Naive thymus-derived CD4-positive, alpha-beta T cell (primary cell): ENCODE measurements around the gene CIAO2B. TPM values are rescaled to one million over a fixed set of nuclear protein-coding genes. Genes with fewer than 3 reads are reported as not detected.

Experiments used
- ATAC-seq: fragments of 150-1000 bp; cut with Tn5 transposase; 2 replicates; pipeline ENCODE4 v1.10.0; 2021; ENCODE audit warnings: mild to moderate bottlenecking, moderate library complexity
- CTCF ChIA-PET: fragments of 350-600 bp; sonication (Branson Sonifier 250); formaldehyde crosslinking; loops from one replicate; lab custom pipeline; 2021; ENCODE audit warnings: antibody characterized with exemption; lab: Charles Lee
- POLR2A ChIA-PET: fragments of 350-600 bp; sonication (Branson Sonifier 250); formaldehyde crosslinking; loops from one replicate; lab custom pipeline; 2021; ENCODE audit warnings: antibody characterized with exemption, inconsistent platforms; lab: Charles Lee
- DNase-seq, 9 donors: peaks; one replicate each; pipeline versions ENCODE4 v3.0.0 to v3.0.0-alpha.2; 2020 to 2022; ENCODE audit warnings: mixed read lengths in 1 of 9
- H3K27ac ChIP-seq: one replicate; pipeline ENCODE4 v1.7.0; 2013; ENCODE audit warnings: mild to moderate bottlenecking, low read depth, low read length, moderate library complexity
- H3K27me3 ChIP-seq, 2 donors: one replicate each; pipeline ENCODE4 v1.7.0; 2013; ENCODE audit warnings: low read length in 2 of 2, mild to moderate bottlenecking in 2 of 2, moderate library complexity in 2 of 2; ENCODE audit not compliant: control insufficient read depth in 2 of 2, insufficient read depth in 2 of 2
- H3K36me3 ChIP-seq, 3 experiments: 1 replicate in 2 of 3; 2 replicates in 1 of 3; pipeline ENCODE4 v1.7.0; 2013; ENCODE audit warnings: low read length in 3 of 3, mild to moderate bottlenecking in 3 of 3, moderate library complexity in 1 of 3; ENCODE audit not compliant: insufficient read depth in 3 of 3, control insufficient read depth in 2 of 3
- H3K4me1 ChIP-seq, 2 donors: one replicate each; pipeline ENCODE4 v1.7.0; 2013; ENCODE audit warnings: low read length in 2 of 2, mild to moderate bottlenecking in 2 of 2, moderate library complexity in 1 of 2; ENCODE audit not compliant: control insufficient read depth in 2 of 2, insufficient read depth in 2 of 2
- H3K4me3 ChIP-seq: 2 replicates; pipeline ENCODE4 v1.7.0; 2013; ENCODE audit warnings: mild to moderate bottlenecking, low read length
- H3K9me3 ChIP-seq, 3 experiments: 1 replicate in 2 of 3; 2 replicates in 1 of 3; pipeline ENCODE4 v1.7.0; 2013; ENCODE audit warnings: low read length in 3 of 3; ENCODE audit not compliant: control insufficient read depth in 2 of 3
- H3K27ac Mint-ChIP-seq, 9 donors: one replicate each; pipeline ENCODE4 v1.8.0; 2020 to 2022; ENCODE audit warnings: mixed read lengths in 9 of 9, mild to moderate bottlenecking in 8 of 9, moderate library complexity in 5 of 9, inconsistent platforms in 2 of 9
- H3K27me3 Mint-ChIP-seq, 5 donors: one replicate each; pipeline ENCODE4 v1.8.0; 2021 to 2022; ENCODE audit warnings: mixed read lengths in 5 of 5, mild to moderate bottlenecking in 1 of 5
- H3K36me3 Mint-ChIP-seq, 5 donors: one replicate each; pipeline ENCODE4 v1.8.0; 2020 to 2022; ENCODE audit warnings: mixed read lengths in 5 of 5, mild to moderate bottlenecking in 3 of 5, inconsistent platforms in 1 of 5
- H3K4me1 Mint-ChIP-seq, 7 donors: one replicate each; pipeline ENCODE4 v1.8.0; 2020 to 2022; ENCODE audit warnings: mixed read lengths in 7 of 7, mild to moderate bottlenecking in 3 of 7, inconsistent platforms in 1 of 7
- H3K4me3 Mint-ChIP-seq, 10 donors: one replicate each; pipeline ENCODE4 v1.8.0; 2020 to 2022; ENCODE audit warnings: mild to moderate bottlenecking in 10 of 10, mixed read lengths in 10 of 10, moderate library complexity in 6 of 10, inconsistent platforms in 2 of 10
- H3K9me3 Mint-ChIP-seq, 11 donors: one replicate each; pipeline ENCODE4 v1.8.0; 2020 to 2022; ENCODE audit warnings: mixed read lengths in 11 of 11, mild to moderate bottlenecking in 4 of 11, inconsistent platforms in 1 of 11, moderate library complexity in 1 of 11
- intact Hi-C, 2 donors: fragments of 100-400 bp; cut with micrococcal nuclease; formaldehyde crosslinking; loops; one replicate each; pipeline ENCODE4 v1.15.1; 2023
- polyA plus RNA-seq, 2 donors: library from polyadenylated mRNA; unstranded; fragments of 300-500 nt; fragmentation: Illumina TruSeq; gene quantifications; one replicate each; pipeline ENCODE4 v1.2.3, GENCODE V29; 2021
- total RNA-seq, 6 experiments: library from RNA in 5 of 6; stranded (reverse) in 5 of 6; gene quantifications; 1 replicate in 5 of 6; 2 replicates in 1 of 6; pipeline ENCODE4 v1.2.3 and lab custom pipeline; 2021 to 2026

Gene CIAO2B
- total and polyA plus RNA-seq, 7 experiments from 2014 or later: 47.0 to 116 (median 61.6) TPM

- no peak overlapping the region for H3K4me3 Mint-ChIP-seq
- H3K27ac Mint-ChIP-seq: peak overlapping the region in 3 of 9 donors; percentile 2 to 55 (median 34)
- ATAC-seq: no peak
Measured at GRCh38 chr16:66927918-66928649, 6.1 kb downstream of the CIAO2B start.

GRCh38 chr16:66926961-66927436 is 7.2 kb downstream of the CIAO2B start:
- Histone ChIP-seq H3K27me3 (peaks cover 0 to 13% of the 10 kb centered on the region in 2 donors), H3K9me3 (no peaks in the 10 kb centered on the region), H3K27ac (no peak overlapping the region), H3K36me3 (peaks cover 0 to 9% (median 0%) of the 10 kb centered on the region in 3 experiments), H3K4me1 (peaks cover 0 to 4% of the 10 kb centered on the region in 2 donors), H3K4me3 (no peak overlapping the region)
- Mint-ChIP-seq H3K27me3 (peaks cover 15 to 36% (median 22%) of the 10 kb centered on the region in 5 donors), H3K36me3 (peaks cover 0 to 7% (median 0%) of the 10 kb centered on the region in 5 donors), H3K4me3 (no peak overlapping the region), H3K27ac (no peak overlapping the region), H3K9me3 (no peaks in the 10 kb centered on the region), H3K4me1 (peaks cover under 1 to 27% (median 9%) of the 10 kb centered on the region in 7 donors)
- CTCF ChIA-PET: interaction anchor here (0.6 kb wide), 1 partner anchor 34 kb away, joined by 4 read pairs; no protein-coding TSS in a partner anchor
- DNase-seq (no peak), ATAC-seq (peak; percentile 7)
- intact Hi-C loops: loop anchor here in 1 of 2 donors (5.0 kb wide), 1 partner anchor 95 kb away; the partner anchor contains the start of gene NAE1
- POLR2A ChIA-PET: interaction anchor here (1.7 kb wide), 1 partner anchor 97 kb away, joined by 4 read pairs; the partner anchor contains the start of gene NAE1

More at GRCh38 chr16:66927918-66928649, 6.1 kb downstream of the CIAO2B start:
- ChIA-PET POLR2A (no interaction called here), CTCF (interaction anchor here (0.7 to 0.8 kb wide), 2 partner anchors 48 to 54 kb away, joined by 3 read pairs; partner anchors contain the start of gene PDP2)
- Histone ChIP-seq H3K4me3 (no peak overlapping the region), H3K4me1 (peaks cover 6 to 14% of the 10 kb centered on the region in 2 donors), H3K27me3 (peaks cover 0 to 13% of the 10 kb centered on the region in 2 donors), H3K9me3 (no peaks in the 10 kb centered on the region), H3K36me3 (peaks cover 0 to 14% (median 0%) of the 10 kb centered on the region in 3 experiments), H3K27ac (no peak overlapping the region)
- H3K27me3 Mint-ChIP-seq: peaks cover 14 to 34% (median 19%) of the 10 kb centered on the region in 5 donors
- H3K36me3 Mint-ChIP-seq: peaks cover 0 to 11% (median 0%) of the 10 kb centered on the region in 5 donors
- no peaks in the 10 kb centered on the region for H3K9me3 Mint-ChIP-seq
- no peak for DNase-seq
- intact Hi-C loops: loop anchor here in 1 of 2 donors (5.0 kb wide), 1 partner anchor 96 kb away; the partner anchor contains the start of gene NAE1
- H3K4me1 Mint-ChIP-seq: peaks cover 12 to 38% (median 20%) of the 10 kb centered on the region in 7 donors

GRCh38 chr16:66926171-66926947 is 7.8 kb downstream of the CIAO2B start:
- CTCF ChIA-PET: interaction anchor here (0.6 kb wide), 1 partner anchor 34 kb away, joined by 4 read pairs; no protein-coding TSS in a partner anchor

GRCh38 chr16:66925322-66925840 is 8.8 kb downstream of the CIAO2B start, which contains the start of gene RRAD:
TSS of gene RRAD (minus strand) at chr16:66925535. CDS start at chr16:66925179, 356 bp downstream.
- Mint-ChIP-seq H3K4me1 (peaks cover 0 to 24% (median 5%) of the 10 kb centered on the region in 7 donors), H3K27me3 (peaks cover 18 to 43% (median 22%) of the 10 kb centered on the region in 5 donors), H3K9me3 (no peaks in the 10 kb centered on the region), H3K36me3 (peaks cover 0 to 3% (median 0%) of the 10 kb centered on the region in 5 donors), H3K27ac (peak within 1 kb of the TSS in 1 of 9 donors; percentile 46), H3K4me3 (peak within 1 kb of the TSS; percentile 38 to 74 (median 67))
- ChIA-PET CTCF (no interaction called here), POLR2A (interaction anchor here (1.7 kb wide), 1 partner anchor 95 kb away, joined by 4 read pairs; the partner anchor contains the start of gene NAE1)
- H3K27me3 ChIP-seq: peaks cover 0 to 13% of the 10 kb centered on the region in 2 donors
- no peaks in the 10 kb centered on the region for H3K9me3 ChIP-seq
- intact Hi-C loops: loop anchor here in 1 of 2 donors (1.0 to 5.0 kb wide), 2 partner anchors 30 to 93 kb away; partner anchors contain the start of gene NAE1
- no peaks in the 10 kb centered on the region for H3K4me1 ChIP-seq
- ATAC-seq: peak; percentile 46
- no peak within 1 kb of the TSS for H3K4me3 ChIP-seq
- no peak within 1 kb of the TSS for H3K27ac ChIP-seq
- H3K36me3 ChIP-seq: no peaks in the 10 kb centered on the region
- peak in 1 of 9 donors; percentile 45 for DNase-seq

More at GRCh38 chr16:66926171-66926947, 7.8 kb downstream of the CIAO2B start:
- ATAC-seq (no peak), DNase-seq (no peak)
- Histone ChIP-seq H3K36me3 (peaks cover 0 to 2% (median 0%) of the 10 kb centered on the region in 3 experiments), H3K27me3 (peaks cover 0 to 13% of the 10 kb centered on the region in 2 donors), H3K4me1 (no peaks in the 10 kb centered on the region), H3K4me3 (no peak overlapping the region), H3K9me3 (no peaks in the 10 kb centered on the region), H3K27ac (no peak overlapping the region)
- peaks cover 0 to 3% (median 0%) of the 10 kb centered on the region in 5 donors for H3K36me3 Mint-ChIP-seq
- no peaks in the 10 kb centered on the region for H3K9me3 Mint-ChIP-seq
- peak overlapping the region in 6 of 10 donors; percentile 20 to 74 (median 68) for H3K4me3 Mint-ChIP-seq
- H3K4me1 Mint-ChIP-seq: peaks cover 0 to 24% (median 5%) of the 10 kb centered on the region in 7 donors
- intact Hi-C loops: loop anchor here in 1 of 2 donors (5.0 kb wide), 1 partner anchor 94 kb away; the partner anchor contains the start of gene NAE1
- H3K27ac Mint-ChIP-seq: peak overlapping the region in 1 of 9 donors; percentile 46
- POLR2A ChIA-PET: interaction anchor here (1.7 kb wide), 1 partner anchor 96 kb away, joined by 4 read pairs; the partner anchor contains the start of gene NAE1
- peaks cover 17 to 37% (median 22%) of the 10 kb centered on the region in 5 donors for H3K27me3 Mint-ChIP-seq

GRCh38 chr16:66924527-66925321 is 9.5 kb downstream of the CIAO2B start:
- peaks cover 0 to 24% (median 5%) of the 10 kb centered on the region in 7 donors for H3K4me1 Mint-ChIP-seq
- intact Hi-C loops: loop anchor here in 1 of 2 donors (1.0 to 5.0 kb wide), 2 partner anchors 29 to 92 kb away; partner anchors contain the start of gene NAE1
- no peaks in the 10 kb centered on the region for H3K9me3 Mint-ChIP-seq
- Histone ChIP-seq H3K36me3 (no peaks in the 10 kb centered on the region), H3K9me3 (no peaks in the 10 kb centered on the region), H3K27me3 (peaks cover 0 to 13% of the 10 kb centered on the region in 2 donors), H3K27ac (no peak overlapping the region), H3K4me3 (no peak overlapping the region), H3K4me1 (no peaks in the 10 kb centered on the region)
- peaks cover 0 to 3% (median 0%) of the 10 kb centered on the region in 5 donors for H3K36me3 Mint-ChIP-seq
- H3K27me3 Mint-ChIP-seq: peaks cover 18 to 43% (median 22%) of the 10 kb centered on the region in 5 donors
- H3K27ac Mint-ChIP-seq: no peak overlapping the region
- peak overlapping the region in 8 of 10 donors; percentile 33 to 74 (median 64) for H3K4me3 Mint-ChIP-seq
- ChIA-PET POLR2A (no interaction called here), CTCF (no interaction called here)
- ATAC-seq: peak; percentile 79
- DNase-seq: peak in 5 of 9 donors; percentile 18 to 71 (median 34)
